ENCODE results near the gene AMN. TPM values are rescaled to one million over a fixed set of nuclear protein-coding genes. Genes with fewer than 3 reads are reported as not detected.

AMN gene
- total and polyA plus RNA-seq, 2 experiments from 2014 or later, result 169 to 247 TPM

- no peak for DNase-seq (ENCODE audit: low spot score)
- TF ChIP-seq EZH2 (IDR thresholded peaks at IDR 0.05; ENCODE audit: borderline replicate concordance) (no peak), EZH2phosphoT487 (IDR thresholded peaks at IDR 0.05; ENCODE audit: low read depth, severe bottlenecking, unreplicated experiment) (no peak), CTCF (IDR thresholded peaks at IDR 0.05; ENCODE audit: poor library complexity) (no peak)
- no peak overlapping the region for H2AFZ ChIP-seq
- no peaks in the 10 kb centered on the region for H3K27me3 ChIP-seq
- H3K9me2 ChIP-seq (replicated peaks; ENCODE audit: insufficient read depth), result no peaks in the 10 kb centered on the region
- 89% methylated on average over 10 of the region's 10 CpGs for WGBS (ENCODE audit: low lambda C conversion rate, missing lambda C conversion rate)
- no peaks in the 10 kb centered on the region for H3K79me2 ChIP-seq
- H3K4me3 ChIP-seq, result no peak overlapping the region
- no peak overlapping the region for H3K27ac ChIP-seq
- no peaks in the 10 kb centered on the region for H3K36me3 ChIP-seq (replicated peaks; ENCODE audit: insufficient read depth, low read depth)
- no peaks in the 10 kb centered on the region for H3K9me3 ChIP-seq (ENCODE audit: low read depth)
- no peak overlapping the region for H3K4me2 ChIP-seq
- no peaks in the 10 kb centered on the region for H3K4me1 ChIP-seq (ENCODE audit: insufficient read depth)
- no peaks in the 10 kb centered on the region for H4K20me1 ChIP-seq (ENCODE audit: insufficient read depth, poor library complexity, severe bottlenecking)
Observed at GRCh38 chr14:102941419-102942011, 19.1 kb downstream of the AMN start.

GRCh38 chr14:102942069-102942468 is 19.6 kb downstream of the AMN start:
- H3K79me2 ChIP-seq, result no peaks in the 10 kb centered on the region
- H3K4me2 ChIP-seq, result no peak overlapping the region
- no peak overlapping the region for H3K4me3 ChIP-seq
- H4K20me1 ChIP-seq (ENCODE audit: insufficient read depth, poor library complexity, severe bottlenecking), result no peaks in the 10 kb centered on the region
- 96% methylated on average over 13 of the region's 13 CpGs for WGBS (ENCODE audit: low lambda C conversion rate, missing lambda C conversion rate)
- no peaks in the 10 kb centered on the region for H3K9me3 ChIP-seq (ENCODE audit: low read depth)
- no peak for TF ChIP-seq EZH2 (IDR thresholded peaks at IDR 0.05; ENCODE audit: borderline replicate concordance)
- TF ChIP-seq CTCF (IDR thresholded peaks at IDR 0.05; ENCODE audit: poor library complexity), result no peak
- no peak for TF ChIP-seq EZH2phosphoT487 (IDR thresholded peaks at IDR 0.05; ENCODE audit: low read depth, severe bottlenecking, unreplicated experiment)
- no peak for DNase-seq (ENCODE audit: low spot score)
- H3K36me3 ChIP-seq (replicated peaks; ENCODE audit: insufficient read depth, low read depth), result no peaks in the 10 kb centered on the region
- H3K27me3 ChIP-seq, result no peaks in the 10 kb centered on the region
- H2AFZ ChIP-seq, result no peak overlapping the region
- H3K27ac ChIP-seq, result no peak overlapping the region
- no peaks in the 10 kb centered on the region for H3K4me1 ChIP-seq (ENCODE audit: insufficient read depth)
- no peaks in the 10 kb centered on the region for H3K9me2 ChIP-seq (replicated peaks; ENCODE audit: insufficient read depth)

GRCh38 chr14:102943454-102943853 is 21.0 kb downstream of the AMN start:
- Histone ChIP-seq H3K36me3 (replicated peaks; ENCODE audit: insufficient read depth, low read depth) (no peaks in the 10 kb centered on the region), H3K9me2 (replicated peaks; ENCODE audit: insufficient read depth) (no peaks in the 10 kb centered on the region), H3K4me3 (no peak overlapping the region), H3K4me1 (ENCODE audit: insufficient read depth) (no peaks in the 10 kb centered on the region), H2AFZ (no peak overlapping the region), H3K4me2 (no peak overlapping the region), H3K27me3 (no peaks in the 10 kb centered on the region), H3K79me2 (no peaks in the 10 kb centered on the region), H3K27ac (no peak overlapping the region), H4K20me1 (ENCODE audit: insufficient read depth, poor library complexity, severe bottlenecking) (no peaks in the 10 kb centered on the region), H3K9me3 (ENCODE audit: low read depth) (no peaks in the 10 kb centered on the region)
- TF ChIP-seq EZH2 (IDR thresholded peaks at IDR 0.05; ENCODE audit: borderline replicate concordance), result no peak
- TF ChIP-seq EZH2phosphoT487 (IDR thresholded peaks at IDR 0.05; ENCODE audit: low read depth, severe bottlenecking, unreplicated experiment), result no peak
- TF ChIP-seq CTCF (IDR thresholded peaks at IDR 0.05; ENCODE audit: poor library complexity), result no peak
- 96% methylated on average over 16 of the region's 16 CpGs for WGBS (ENCODE audit: low lambda C conversion rate, missing lambda C conversion rate)
- DNase-seq (ENCODE audit: low spot score), result no peak
